NCI-H2107 (cell line): Measurements from ENCODE around the gene FATE1.

ENCODE experiments used
- DNase-seq: peaks from one replicate; lab custom pipeline; 2025; lab: John Stamatoyannopoulos, UW

The FATE1 gene

GRCh38 chrX:151704041-151704663 is 11.7 kb upstream of the FATE1 start:
- no peak for DNase-seq

- DNase-seq, result no peak
Observed at GRCh38 chrX:151708821-151709220, 7.0 kb upstream of the FATE1 start.

- DNase-seq, result no peak
Observed at GRCh38 chrX:151710457-151710856, 5.4 kb upstream of the FATE1 start.

- DNase-seq, result no peak
Observed at GRCh38 chrX:151711154-151711553, 4.7 kb upstream of the FATE1 start.

- DNase-seq, result no peak
Observed at GRCh38 chrX:151711787-151712186, 4.0 kb upstream of the FATE1 start.

GRCh38 chrX:151712253-151712652 is 3.6 kb upstream of the FATE1 start:
- DNase-seq, result no peak

GRCh38 chrX:151713849-151714248 is 2.0 kb upstream of the FATE1 start:
- no peak for DNase-seq

GRCh38 chrX:151714362-151714761 is 1.5 kb upstream of the FATE1 start:
- no peak for DNase-seq

- DNase-seq, result no peak
Observed at GRCh38 chrX:151722241-151722846, 6.5 kb downstream of the FATE1 start.

- DNase-seq, result no peak
Observed at GRCh38 chrX:151723156-151723760, 7.4 kb downstream of the FATE1 start.

- no peak for DNase-seq
Observed at GRCh38 chrX:151724563-151725337, 8.9 kb downstream of the FATE1 start.

- DNase-seq, result no peak
Observed at GRCh38 chrX:151725338-151725614, 9.4 kb downstream of the FATE1 start.

- no peak for DNase-seq
Observed at GRCh38 chrX:151726751-151727150, 10.9 kb downstream of the FATE1 start.

- no peak for DNase-seq
Observed at GRCh38 chrX:151727346-151727745, 11.5 kb downstream of the FATE1 start.

- no peak for DNase-seq
Observed at GRCh38 chrX:151729056-151729725, 13.4 kb downstream of the FATE1 start.

- no peak for DNase-seq
Observed at GRCh38 chrX:151734446-151734845, 18.6 kb downstream of the FATE1 start, which contains the start of gene CNGA2. Gene CNGA2, plus strand, starts transcription at chrX:151734746. Its CDS starts 3,738 bp downstream, at chrX:151738484.

GRCh38 chrX:151735219-151735618 is 19.4 kb downstream of the FATE1 start:
- no peak for DNase-seq

GRCh38 chrX:151736685-151737084 is 20.9 kb downstream of the FATE1 start:
- no peak for DNase-seq

GRCh38 chrX:151737494-151737893 is 21.7 kb downstream of the FATE1 start:
- no peak for DNase-seq

GRCh38 chrX:151738751-151739150 is 22.9 kb downstream of the FATE1 start:
- DNase-seq, result no peak

GRCh38 chrX:151741606-151742005 is 25.8 kb downstream of the FATE1 start:
- no peak for DNase-seq

GRCh38 chrX:151742311-151742710 is 26.5 kb downstream of the FATE1 start:
- no peak for DNase-seq
